ENCODE measurements around the gene PRMT2. TPM values are rescaled to one million over a fixed set of nuclear protein-coding genes. Genes with fewer than 3 reads are reported as not detected.

PRMT2 gene
- total and polyA plus RNA-seq, 7 experiments from 2014 or later: 125 to 377 (median 268) TPM

- no peak for DNase-seq
- peak overlapping the region; percentile 93 for H3K27ac ChIP-seq (ENCODE audit: low read depth, low read length)
- Mint-ChIP-seq H3K9me3 (no peaks in the 10 kb centered on the region), H3K4me3 (peak overlapping the region; percentile 76 to 98 (median 96)), H3K27ac (peak overlapping the region; percentile 48 to 97 (median 86)), H3K4me1 (peaks cover 55 to 78% (median 73%) of the 10 kb centered on the region in 7 donors), H3K27me3 (no peaks in the 10 kb centered on the region), H3K36me3 (peaks cover 13 to 46% (median 35%) of the 10 kb centered on the region in 5 donors)
- no peaks in the 10 kb centered on the region for H3K27me3 ChIP-seq (ENCODE audit: control insufficient read depth in 2 of 2, insufficient read depth in 2 of 2, low read length in 2 of 2)
- peaks cover 37 to 47% of the 10 kb centered on the region in 2 donors for H3K4me1 ChIP-seq (ENCODE audit: control insufficient read depth in 2 of 2, insufficient read depth in 2 of 2, low read length in 2 of 2)
- H3K36me3 ChIP-seq (ENCODE audit: control insufficient read depth in 2 of 3, insufficient read depth in 3 of 3, low read length in 3 of 3): peaks cover 9 to 31% (median 10%) of the 10 kb centered on the region in 3 experiments
- CTCF ChIA-PET: interaction anchor here (0.6 to 2.1 kb wide), 8 partner anchors 9 to 184 kb away, joined by 3 to 12 read pairs (median 4); no protein-coding TSS in a partner anchor
- POLR2A ChIA-PET: interaction anchor here (1.4 to 9.3 kb wide), 9 partner anchors 8 to 312 kb away, joined by 3 to 226 read pairs (median 27); a partner anchor contains a TSS
- no peak for ATAC-seq
- no peaks in the 10 kb centered on the region for H3K9me3 ChIP-seq (ENCODE audit: control insufficient read depth in 2 of 3, low read length in 3 of 3)
- intact Hi-C loops (cut with micrococcal nuclease): loop anchor here (1.0 to 2.0 kb wide), 3 partner anchors 23 to 79 kb away; no protein-coding TSS in a partner anchor
- peak overlapping the region; percentile 43 for H3K4me3 ChIP-seq (ENCODE audit: low read length)
Observed at GRCh38 chr21:46637952-46638746, 2.7 kb downstream of the PRMT2 start.

GRCh38 chr21:46639489-46640386 lies 4.3 kb downstream of the PRMT2 start:
- ATAC-seq: no peak

DNA sequence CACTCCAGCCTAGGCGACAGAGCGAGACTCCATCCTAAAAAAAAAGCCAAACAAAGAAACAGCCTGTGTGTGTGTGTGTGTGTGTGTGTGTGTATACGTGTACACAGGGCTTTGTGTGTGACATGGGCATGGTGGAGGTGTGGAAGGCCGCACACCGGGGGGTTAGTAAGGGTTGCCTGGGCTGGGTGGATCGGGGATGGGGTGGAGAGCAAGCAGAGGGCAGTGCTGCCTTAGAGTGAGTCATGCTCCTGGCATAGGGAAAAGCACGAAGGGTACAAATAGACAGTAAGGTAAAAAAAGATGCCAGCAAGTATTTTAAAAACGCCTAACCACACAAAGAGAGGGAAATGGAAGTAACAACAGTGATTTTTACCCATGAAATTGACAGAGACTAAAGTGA lies 6.2 kb downstream of the PRMT2 start:
- no peak overlapping the region for H3K4me3 ChIP-seq (ENCODE audit: low read length)
- Mint-ChIP-seq H3K27me3 (no peaks in the 10 kb centered on the region), H3K9me3 (no peaks in the 10 kb centered on the region), H3K4me1 (peaks cover 45 to 83% (median 70%) of the 10 kb centered on the region in 7 donors), H3K27ac (peak overlapping the region in 7 of 9 donors; percentile 48 to 85 (median 71)), H3K4me3 (peak overlapping the region in 8 of 10 donors; percentile 16 to 85 (median 46)), H3K36me3 (peaks cover 22 to 76% (median 49%) of the 10 kb centered on the region in 5 donors)
- no peak overlapping the region for H3K27ac ChIP-seq (ENCODE audit: low read depth, low read length)
- ATAC-seq: no peak
- intact Hi-C loops (cut with micrococcal nuclease): no loop called here
- no peaks in the 10 kb centered on the region for H3K27me3 ChIP-seq (ENCODE audit: control insufficient read depth in 2 of 2, insufficient read depth in 2 of 2, low read length in 2 of 2)
- peaks cover 13 to 60% (median 20%) of the 10 kb centered on the region in 3 experiments for H3K36me3 ChIP-seq (ENCODE audit: control insufficient read depth in 2 of 3, insufficient read depth in 3 of 3, low read length in 3 of 3)
- H3K9me3 ChIP-seq (ENCODE audit: control insufficient read depth in 2 of 3, low read length in 3 of 3): no peaks in the 10 kb centered on the region
- POLR2A ChIA-PET: interaction anchor here (1.0 kb wide), 1 partner anchor 29 kb away, joined by 3 read pairs; no protein-coding TSS in a partner anchor
- DNase-seq: no peak
- CTCF ChIA-PET: no interaction called here
- H3K4me1 ChIP-seq (ENCODE audit: control insufficient read depth in 2 of 2, insufficient read depth in 2 of 2, low read length in 2 of 2): peaks cover 23 to 30% of the 10 kb centered on the region in 2 donors

More at GRCh38 chr21:46639489-46640386, 4.3 kb downstream of the PRMT2 start:
- Histone ChIP-seq H3K27me3 (ENCODE audit: control insufficient read depth in 2 of 2, insufficient read depth in 2 of 2, low read length in 2 of 2) (no peaks in the 10 kb centered on the region), H3K36me3 (ENCODE audit: control insufficient read depth in 2 of 3, insufficient read depth in 3 of 3, low read length in 3 of 3) (peaks cover 9 to 47% (median 14%) of the 10 kb centered on the region in 3 experiments), H3K4me3 (ENCODE audit: low read length) (peak overlapping the region; percentile 4), H3K27ac (ENCODE audit: low read depth, low read length) (peak overlapping the region; percentile 47), H3K4me1 (ENCODE audit: control insufficient read depth in 2 of 2, insufficient read depth in 2 of 2, low read length in 2 of 2) (peaks cover 21 to 39% of the 10 kb centered on the region in 2 donors), H3K9me3 (ENCODE audit: control insufficient read depth in 2 of 3, low read length in 3 of 3) (no peaks in the 10 kb centered on the region)
- CTCF ChIA-PET: interaction anchor here (0.6 to 2.1 kb wide), 12 partner anchors 18 to 1795 kb away, joined by 3 to 12 read pairs (median 3); no protein-coding TSS in a partner anchor
- Mint-ChIP-seq H3K36me3 (peaks cover 18 to 62% (median 38%) of the 10 kb centered on the region in 5 donors), H3K27me3 (no peaks in the 10 kb centered on the region), H3K27ac (peak overlapping the region; percentile 58 to 97 (median 86)), H3K9me3 (no peaks in the 10 kb centered on the region), H3K4me1 (peaks cover 51 to 71% (median 59%) of the 10 kb centered on the region in 7 donors), H3K4me3 (peak overlapping the region; percentile 78 to 98 (median 96))
- intact Hi-C loops (cut with micrococcal nuclease): loop anchor here in 1 of 2 donors (1.0 kb wide), 1 partner anchor 107 kb away; no protein-coding TSS in a partner anchor
- peak in 4 of 9 donors; percentile 41 to 61 (median 54) for DNase-seq
- POLR2A ChIA-PET: interaction anchor here (0.7 to 9.3 kb wide), 11 partner anchors 18 to 172 kb away, joined by 3 to 226 read pairs (median 4); no protein-coding TSS in a partner anchor

- Histone ChIP-seq H3K27ac (ENCODE audit: low read depth, low read length) (no peak overlapping the region), H3K27me3 (ENCODE audit: control insufficient read depth in 2 of 2, insufficient read depth in 2 of 2, low read length in 2 of 2) (no peaks in the 10 kb centered on the region), H3K4me3 (ENCODE audit: low read length) (no peak overlapping the region), H3K4me1 (ENCODE audit: control insufficient read depth in 2 of 2, insufficient read depth in 2 of 2, low read length in 2 of 2) (peaks cover 12 to 17% of the 10 kb centered on the region in 2 donors), H3K36me3 (ENCODE audit: control insufficient read depth in 2 of 3, insufficient read depth in 3 of 3, low read length in 3 of 3) (peaks cover 18 to 73% (median 22%) of the 10 kb centered on the region in 3 experiments), H3K9me3 (ENCODE audit: control insufficient read depth in 2 of 3, low read length in 3 of 3) (no peaks in the 10 kb centered on the region)
- DNase-seq (no peak), ATAC-seq (no peak)
- H3K9me3 Mint-ChIP-seq: no peaks in the 10 kb centered on the region
- H3K27ac Mint-ChIP-seq: peak overlapping the region in 3 of 9 donors; percentile 26 to 60 (median 46)
- no peak overlapping the region for H3K4me3 Mint-ChIP-seq
- POLR2A ChIA-PET: interaction anchor here (0.5 to 1.6 kb wide), 11 partner anchors 10 to 1172 kb away, joined by 3 to 7 read pairs (median 3); no protein-coding TSS in a partner anchor
- peaks cover 23 to 76% (median 49%) of the 10 kb centered on the region in 5 donors for H3K36me3 Mint-ChIP-seq
- H3K4me1 Mint-ChIP-seq: peaks cover 45 to 87% (median 71%) of the 10 kb centered on the region in 7 donors
- H3K27me3 Mint-ChIP-seq: no peaks in the 10 kb centered on the region
- CTCF ChIA-PET: interaction anchor here (0.6 kb wide), 1 partner anchor 175 kb away, joined by 3 read pairs; no protein-coding TSS in a partner anchor
- intact Hi-C loops (cut with micrococcal nuclease): no loop called here
Observed at GRCh38 chr21:46643379-46644177, 8.1 kb downstream of the PRMT2 start.

DNA sequence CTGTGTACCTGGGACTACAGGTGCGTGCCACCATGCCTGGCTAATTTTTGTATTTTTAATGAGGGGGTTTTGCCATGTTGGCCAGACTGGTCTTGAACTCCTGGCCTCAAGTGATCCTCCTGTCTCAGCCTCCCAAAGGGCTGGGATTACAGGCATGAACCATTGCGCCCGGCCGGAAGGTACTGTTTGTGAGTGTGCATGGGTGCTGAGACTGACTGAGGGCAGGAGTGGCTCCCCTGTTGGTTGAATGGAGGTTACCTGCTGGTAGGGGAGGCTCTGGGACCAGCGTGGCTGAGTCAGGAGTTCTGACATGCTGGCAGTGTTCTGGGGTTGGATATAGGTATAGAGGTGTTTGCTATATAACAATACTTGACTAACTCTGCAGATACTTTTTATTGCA lies 10.4 kb downstream of the PRMT2 start:
- peaks cover 32 to 94% (median 33%) of the 10 kb centered on the region in 3 experiments for H3K36me3 ChIP-seq (ENCODE audit: control insufficient read depth in 2 of 3, insufficient read depth in 3 of 3, low read length in 3 of 3)
- Mint-ChIP-seq H3K27me3 (no peaks in the 10 kb centered on the region), H3K27ac (peak overlapping the region in 6 of 9 donors; percentile 47 to 66 (median 58)), H3K4me3 (peak overlapping the region in 4 of 10 donors; percentile 27 to 61 (median 44)), H3K9me3 (no peaks in the 10 kb centered on the region), H3K4me1 (peaks cover 24 to 81% (median 59%) of the 10 kb centered on the region in 7 donors), H3K36me3 (peaks cover 24 to 84% (median 57%) of the 10 kb centered on the region in 5 donors)
- ChIA-PET CTCF (interaction anchor here (2.1 kb wide), 1 partner anchor 9 kb away, joined by 6 read pairs; no protein-coding TSS in a partner anchor), POLR2A (interaction anchor here (0.8 to 1.7 kb wide), 2 partner anchors 9 to 10 kb away, joined by 3 to 4 read pairs; partner anchors contain the start of gene PRMT2)
- H3K9me3 ChIP-seq (ENCODE audit: control insufficient read depth in 2 of 3, low read length in 3 of 3): no peaks in the 10 kb centered on the region
- no peaks in the 10 kb centered on the region for H3K27me3 ChIP-seq (ENCODE audit: control insufficient read depth in 2 of 2, insufficient read depth in 2 of 2, low read length in 2 of 2)
- intact Hi-C loops (cut with micrococcal nuclease): no loop called here
- H3K4me3 ChIP-seq (ENCODE audit: low read length): no peak overlapping the region
- H3K4me1 ChIP-seq (ENCODE audit: control insufficient read depth in 2 of 2, insufficient read depth in 2 of 2, low read length in 2 of 2): peaks cover 0 to 16% of the 10 kb centered on the region in 2 donors
- ATAC-seq (no peak), DNase-seq (no peak)
- no peak overlapping the region for H3K27ac ChIP-seq (ENCODE audit: low read depth, low read length)
